Gastrocnemius medialis (tissue), 4 donors: ENCODE measurements around the gene ABCC4. TPM values are rescaled to one million over a fixed set of nuclear protein-coding genes. Genes with fewer than 3 reads are reported as not detected.

Experiments
- ATAC-seq, 2 donors: fragments of 150-250 bp; one replicate each; pipeline ENCODE4 v1.9.1; 2016
- DNase-seq, 2 donors: peaks; one replicate each; pipeline ENCODE4 v3.0.0-alpha.2; 2019
- H3K27ac ChIP-seq, 4 donors: fragments of 200-600 bp; sonication (generic); 1 replicate in 1 of 4; 2 replicates in 3 of 4; pipeline ENCODE4 v1.5.1; 2016 to 2018; ENCODE audit warnings: mild to moderate bottlenecking in 2 of 4, moderate library complexity in 1 of 4
- H3K27me3 ChIP-seq, 3 donors: fragments of 200-600 bp; sonication (generic) in 2 of 3; 1 replicate in 1 of 3; 2 replicates in 2 of 3; pipeline versions ENCODE4 v1.5.1 to v1.6.0; 2016 to 2019; ENCODE audit warnings: mild to moderate bottlenecking in 1 of 3, moderate library complexity in 1 of 3
- H3K36me3 ChIP-seq, 2 donors: fragments of 200-600 bp; sonication (generic) in 1 of 2; one replicate each; pipeline ENCODE4 v1.5.1; 2017 to 2018
- H3K4me1 ChIP-seq, 2 donors: fragments of 200-600 bp; sonication (generic) in 1 of 2; one replicate each; pipeline ENCODE4 v1.5.1; 2016 to 2017; ENCODE audit warnings: mild to moderate bottlenecking in 2 of 2
- H3K4me3 ChIP-seq, 4 donors: fragments of 200-600 bp; sonication (generic) in 3 of 4; 1 replicate in 1 of 4; 2 replicates in 3 of 4; pipeline ENCODE4 v1.5.1; 2016 to 2019; ENCODE audit warnings: mild to moderate bottlenecking in 2 of 4
- H3K9me3 ChIP-seq, 3 donors: fragments of 200-600 bp; sonication (generic) in 2 of 3; 1 replicate in 1 of 3; 2 replicates in 2 of 3; pipeline ENCODE4 v1.5.1; 2016 to 2019
- POLR2A ChIP-seq, 2 donors: fragments of 450-650 bp; IDR thresholded peaks; one replicate each; pipeline ENCODE4 v1.6.1; 2017; ENCODE audit warnings: antibody characterized with exemption in 2 of 2, mild to moderate bottlenecking in 2 of 2, moderate library complexity in 2 of 2
- in situ Hi-C, 4 donors: fragments of 200-750 bp; cut with MboI; loops; one replicate each; pipeline versions ENCODE4 v1.15.0 to v1.8.0; 2017; ENCODE audit warnings: low sequenced_read_pairs in 4 of 4
- intact Hi-C: fragments of 100-400 bp; cut with DNase I; formaldehyde crosslinking; loops from one replicate; pipeline ENCODE4 v1.15.1; 2023; ENCODE audit warnings: low total_unique reads
- total RNA-seq, 4 donors: library from RNA; depleted of rRNA; stranded (reverse); fragments of >200 nt; gene quantifications; one replicate each; pipeline versions ENCODE4 v1.1.0 to v1.2.3, GENCODE V29; 2016
- TF ChIP-seq, protein P1 (sequence below), 5 experiments: fragments of 450-650 bp in 3 of 5; fragments of 200-600 bp in 2 of 5; sonication (generic) in 2 of 5; IDR thresholded peaks in 4 of 5; conservative IDR thresholded peaks in 1 of 5; 1 replicate in 4 of 5; 2 replicates in 1 of 5; pipeline ENCODE4 v1.5.1; 2016 to 2019; ENCODE audit warnings: antibody characterized with exemption in 5 of 5, mild to moderate bottlenecking in 3 of 5, moderate library complexity in 3 of 5

ABCC4 gene
- total RNA-seq, 4 donors from 2014 or later, result 5.4 to 16.2 (median 11.9) TPM

GRCh38 chr13:95226050-95226449 lies 75.2 kb downstream of the ABCC4 start:
- intact Hi-C loops, result no loop called here
- DNase-seq, result no peak
- ATAC-seq, result no peak
- Histone ChIP-seq H3K27me3 (no peaks in the 10 kb centered on the region), H3K4me1 (no peaks in the 10 kb centered on the region), H3K9me3 (no peaks in the 10 kb centered on the region), H3K4me3 (no peak overlapping the region), H3K27ac (no peak overlapping the region), H3K36me3 (no peaks in the 10 kb centered on the region)
- in situ Hi-C loops, result no loop called here
- TF ChIP-seq, protein P1, sequence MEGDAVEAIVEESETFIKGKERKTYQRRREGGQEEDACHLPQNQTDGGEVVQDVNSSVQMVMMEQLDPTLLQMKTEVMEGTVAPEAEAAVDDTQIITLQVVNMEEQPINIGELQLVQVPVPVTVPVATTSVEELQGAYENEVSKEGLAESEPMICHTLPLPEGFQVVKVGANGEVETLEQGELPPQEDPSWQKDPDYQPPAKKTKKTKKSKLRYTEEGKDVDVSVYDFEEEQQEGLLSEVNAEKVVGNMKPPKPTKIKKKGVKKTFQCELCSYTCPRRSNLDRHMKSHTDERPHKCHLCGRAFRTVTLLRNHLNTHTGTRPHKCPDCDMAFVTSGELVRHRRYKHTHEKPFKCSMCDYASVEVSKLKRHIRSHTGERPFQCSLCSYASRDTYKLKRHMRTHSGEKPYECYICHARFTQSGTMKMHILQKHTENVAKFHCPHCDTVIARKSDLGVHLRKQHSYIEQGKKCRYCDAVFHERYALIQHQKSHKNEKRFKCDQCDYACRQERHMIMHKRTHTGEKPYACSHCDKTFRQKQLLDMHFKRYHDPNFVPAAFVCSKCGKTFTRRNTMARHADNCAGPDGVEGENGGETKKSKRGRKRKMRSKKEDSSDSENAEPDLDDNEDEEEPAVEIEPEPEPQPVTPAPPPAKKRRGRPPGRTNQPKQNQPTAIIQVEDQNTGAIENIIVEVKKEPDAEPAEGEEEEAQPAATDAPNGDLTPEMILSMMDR (IDR thresholded peaks at IDR 0.05 in 4 of 5, conservative IDR thresholded peaks at IDR 0.05 in 1 of 5), result no peak
- TF ChIP-seq POLR2A (IDR thresholded peaks at IDR 0.05), result no peak

GRCh38 chr13:95224064-95224463 lies 77.2 kb downstream of the ABCC4 start:
- H3K27me3 ChIP-seq, result no peaks in the 10 kb centered on the region
- no peak for ATAC-seq
- no peaks in the 10 kb centered on the region for H3K4me1 ChIP-seq
- H3K4me3 ChIP-seq, result no peak overlapping the region
- TF ChIP-seq, protein P1 (IDR thresholded peaks at IDR 0.05 in 4 of 5, conservative IDR thresholded peaks at IDR 0.05 in 1 of 5), result no peak
- TF ChIP-seq POLR2A (IDR thresholded peaks at IDR 0.05), result no peak
- no peak for DNase-seq
- in situ Hi-C loops (no loop called here), intact Hi-C loops (no loop called here)
- H3K27ac ChIP-seq, result no peak overlapping the region
- no peaks in the 10 kb centered on the region for H3K9me3 ChIP-seq
- no peaks in the 10 kb centered on the region for H3K36me3 ChIP-seq

GRCh38 chr13:95222733-95223018 lies 78.6 kb downstream of the ABCC4 start:
- Histone ChIP-seq H3K4me1 (no peaks in the 10 kb centered on the region), H3K36me3 (no peaks in the 10 kb centered on the region), H3K27ac (no peak overlapping the region), H3K4me3 (no peak overlapping the region), H3K27me3 (no peaks in the 10 kb centered on the region), H3K9me3 (no peaks in the 10 kb centered on the region)
- ATAC-seq (no peak), DNase-seq (no peak)
- intact Hi-C loops, result no loop called here
- TF ChIP-seq, protein P1 (IDR thresholded peaks at IDR 0.05 in 4 of 5, conservative IDR thresholded peaks at IDR 0.05 in 1 of 5), result no peak
- TF ChIP-seq POLR2A (IDR thresholded peaks at IDR 0.05), result no peak
- in situ Hi-C loops, result no loop called here

DNA sequence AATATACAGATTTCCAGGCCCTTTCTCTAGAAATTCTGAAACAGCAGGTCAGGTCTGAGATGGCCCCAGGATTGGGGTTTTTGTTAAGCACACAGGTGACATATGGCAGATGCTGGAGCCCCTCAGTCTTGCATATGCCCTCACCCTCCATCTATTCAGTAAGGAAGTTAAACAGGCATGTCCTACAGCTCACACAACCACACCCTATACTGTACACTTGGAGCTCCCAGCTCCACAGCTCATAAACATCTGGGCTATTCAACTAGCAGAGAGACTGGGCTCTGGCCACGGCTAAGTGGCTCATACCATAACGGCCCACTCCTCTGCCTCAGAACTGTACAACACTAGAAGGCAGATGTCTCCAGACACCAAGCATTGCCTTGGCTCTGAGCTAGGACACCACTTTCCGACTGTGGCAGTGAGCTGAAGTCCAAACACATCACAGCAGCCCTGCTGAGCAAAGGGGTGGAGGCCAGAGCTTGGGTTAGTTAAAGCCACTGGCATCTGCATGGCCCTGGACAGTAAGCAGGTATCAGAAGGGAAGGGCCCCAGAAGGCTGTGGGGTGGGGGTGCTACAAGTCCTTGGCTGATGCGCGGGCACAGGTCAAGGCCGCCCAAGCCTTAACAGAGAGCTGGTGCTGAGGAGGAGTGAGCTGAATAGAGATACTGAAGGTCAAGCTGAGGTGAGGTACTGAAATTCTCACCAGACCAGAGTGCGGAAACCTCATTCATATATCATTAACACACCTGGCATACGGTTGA lies 79.1 kb downstream of the ABCC4 start:
- intact Hi-C loops, result no loop called here
- in situ Hi-C loops, result no loop called here
- no peak for ATAC-seq

More for the DNA sequence above, 79.1 kb downstream of the ABCC4 start:
- DNase-seq, result no peak
- TF ChIP-seq, protein P1 (IDR thresholded peaks at IDR 0.05 in 4 of 5, conservative IDR thresholded peaks at IDR 0.05 in 1 of 5), result no peak
- no peak for TF ChIP-seq POLR2A (IDR thresholded peaks at IDR 0.05)
- H3K27me3 ChIP-seq, result no peaks in the 10 kb centered on the region
- H3K4me1 ChIP-seq, result no peaks in the 10 kb centered on the region
- no peak overlapping the region for H3K27ac ChIP-seq
- no peak overlapping the region for H3K4me3 ChIP-seq
- no peaks in the 10 kb centered on the region for H3K36me3 ChIP-seq
- H3K9me3 ChIP-seq, result no peaks in the 10 kb centered on the region
